Astrocyte (in vitro differentiated cells and primary cell): ENCODE results near the gene THRB. TPM values are rescaled to one million over a fixed set of nuclear protein-coding genes. Genes with fewer than 3 reads are reported as not detected.

Source experiments
- DNase-seq: peaks from one replicate; pipeline ENCODE4 v3.0.0-alpha.2; 2010; ENCODE audit warnings: low read depth
- FAIRE-seq: peaks from 2 replicates; lab custom pipeline; 2011; peaks lifted over from hg19 to GRCh38; lab: Jason Lieb, UNC
- H2AFZ ChIP-seq: 2 replicates; pipeline ENCODE4 v1.6.0; 2012; ENCODE audit warnings: low read depth, low read length, inconsistent platforms
- H3K27ac ChIP-seq: 2 replicates; pipeline ENCODE4 v1.5.1; 2011; ENCODE audit warnings: low read depth, low read length, inconsistent platforms
- H3K27me3 ChIP-seq: 2 replicates; pipeline ENCODE4 v1.6.0; 2011; ENCODE audit warnings: low read length, inconsistent platforms; ENCODE audit not compliant: insufficient read depth
- H3K36me3 ChIP-seq: 2 replicates; pipeline ENCODE4 v1.5.1; 2011; ENCODE audit warnings: low read length, inconsistent platforms; ENCODE audit not compliant: insufficient read depth
- H3K4me1 ChIP-seq: 2 replicates; pipeline ENCODE4 v1.5.1; 2011; ENCODE audit warnings: low read length, inconsistent platforms; ENCODE audit not compliant: insufficient read depth
- H3K4me2 ChIP-seq: 2 replicates; pipeline ENCODE4 v1.6.0; 2012; ENCODE audit warnings: low read length, inconsistent platforms
- H3K4me3 ChIP-seq: 2 replicates; pipeline ENCODE4 v1.5.1; 2011; ENCODE audit warnings: low read depth, mild to moderate bottlenecking, low read length, inconsistent platforms; ENCODE audit not compliant: insufficient read depth
- H3K79me2 ChIP-seq: 2 replicates; pipeline ENCODE4 v1.6.0; 2012; ENCODE audit warnings: mild to moderate bottlenecking, low read length, inconsistent platforms; ENCODE audit not compliant: insufficient read depth
- H3K9ac ChIP-seq: 2 replicates; pipeline ENCODE4 v1.6.0; 2012; ENCODE audit warnings: mild to moderate bottlenecking, low read length, inconsistent platforms
- H3K9me3 ChIP-seq: 2 replicates; pipeline ENCODE4 v1.5.1; 2012; ENCODE audit warnings: low read depth, mild to moderate bottlenecking, low read length, inconsistent platforms; ENCODE audit not compliant: insufficient read depth
- H4K20me1 ChIP-seq: 2 replicates; pipeline ENCODE4 v1.6.0; 2012; ENCODE audit warnings: low read length, inconsistent platforms; ENCODE audit not compliant: insufficient read depth
- H3K27ac Mint-ChIP-seq: one replicate; pipeline ENCODE4 v1.8.0; 2021; ENCODE audit warnings: mild to moderate bottlenecking, mixed read lengths; ENCODE audit not compliant: unreplicated experiment
- H3K27me3 Mint-ChIP-seq: one replicate; pipeline ENCODE4 v1.8.0; 2021; ENCODE audit warnings: low read depth, mixed read lengths; ENCODE audit not compliant: unreplicated experiment
- H3K36me3 Mint-ChIP-seq: one replicate; pipeline ENCODE4 v1.8.0; 2021; ENCODE audit warnings: low read depth, mixed read lengths; ENCODE audit not compliant: unreplicated experiment
- H3K4me1 Mint-ChIP-seq: one replicate; pipeline ENCODE4 v1.8.0; 2021; ENCODE audit warnings: low read depth, mixed read lengths; ENCODE audit not compliant: unreplicated experiment
- H3K4me3 Mint-ChIP-seq: one replicate; pipeline ENCODE4 v1.8.0; 2021; ENCODE audit warnings: mild to moderate bottlenecking, moderate library complexity, mixed read lengths; ENCODE audit not compliant: unreplicated experiment
- H3K9me3 Mint-ChIP-seq: one replicate; pipeline ENCODE4 v1.8.0; 2021; ENCODE audit warnings: mild to moderate bottlenecking, mixed read lengths; ENCODE audit not compliant: unreplicated experiment
- CTCF ChIP-seq: IDR thresholded peaks from 2 replicates; pipeline ENCODE4 v1.5.1; 2011; ENCODE audit warnings: low read depth, mild to moderate bottlenecking, inconsistent platforms, low read length, moderate library complexity; ENCODE audit not compliant: insufficient read depth
- EZH2 ChIP-seq: IDR thresholded peaks from 2 replicates; pipeline ENCODE4 v1.6.1; 2012; ENCODE audit warnings: mild to moderate bottlenecking, low read length, inconsistent platforms; ENCODE audit not compliant: insufficient read depth
- total RNA-seq: library from RNA; stranded (reverse); gene quantifications from 2 replicates; pipeline ENCODE4 v1.2.1, GENCODE V29; 2021

The THRB gene
- total RNA-seq, 1 donor from 2014 or later = 8.5 TPM

GRCh38 chr3:24199775-24200247 lies 294.8 kb downstream of the THRB start:
- H4K20me1 ChIP-seq = no peaks in the 10 kb centered on the region
- H3K9me3 ChIP-seq = no peaks in the 10 kb centered on the region
- H3K36me3 ChIP-seq = no peaks in the 10 kb centered on the region
- DNase-seq (peak; percentile 79), FAIRE-seq (no peak)
- H3K27me3 ChIP-seq = no peaks in the 10 kb centered on the region
- H3K4me3 ChIP-seq = no peak overlapping the region
- Mint-ChIP-seq H3K27me3 (no peaks in the 10 kb centered on the region), H3K36me3 (no peaks in the 10 kb centered on the region), H3K27ac (no peak overlapping the region), H3K4me1 (no peaks in the 10 kb centered on the region), H3K9me3 (peaks cover 16% of the 10 kb centered on the region), H3K4me3 (no peak overlapping the region)
- no peaks in the 10 kb centered on the region for H3K4me1 ChIP-seq
- H3K27ac ChIP-seq = no peak overlapping the region
- no peak overlapping the region for H3K9ac ChIP-seq
- H2AFZ ChIP-seq = no peak overlapping the region
- TF ChIP-seq CTCF (no peak), EZH2 (no peak)
- H3K79me2 ChIP-seq = no peaks in the 10 kb centered on the region
- H3K4me2 ChIP-seq = no peak overlapping the region

GRCh38 chr3:24199300-24199699 lies 295.4 kb downstream of the THRB start:
- Histone ChIP-seq H3K9ac (no peak overlapping the region), H4K20me1 (no peaks in the 10 kb centered on the region), H3K27me3 (no peaks in the 10 kb centered on the region), H2AFZ (no peak overlapping the region), H3K27ac (no peak overlapping the region), H3K4me2 (no peak overlapping the region), H3K4me1 (no peaks in the 10 kb centered on the region), H3K4me3 (no peak overlapping the region), H3K9me3 (no peaks in the 10 kb centered on the region), H3K79me2 (no peaks in the 10 kb centered on the region), H3K36me3 (no peaks in the 10 kb centered on the region)
- H3K4me3 Mint-ChIP-seq = no peak overlapping the region
- H3K27ac Mint-ChIP-seq = no peak overlapping the region
- no peaks in the 10 kb centered on the region for H3K4me1 Mint-ChIP-seq
- TF ChIP-seq EZH2 (no peak), CTCF (no peak)
- FAIRE-seq (no peak), DNase-seq (no peak)
- H3K36me3 Mint-ChIP-seq = no peaks in the 10 kb centered on the region
- peaks cover 11% of the 10 kb centered on the region for H3K9me3 Mint-ChIP-seq
- no peaks in the 10 kb centered on the region for H3K27me3 Mint-ChIP-seq

DNA sequence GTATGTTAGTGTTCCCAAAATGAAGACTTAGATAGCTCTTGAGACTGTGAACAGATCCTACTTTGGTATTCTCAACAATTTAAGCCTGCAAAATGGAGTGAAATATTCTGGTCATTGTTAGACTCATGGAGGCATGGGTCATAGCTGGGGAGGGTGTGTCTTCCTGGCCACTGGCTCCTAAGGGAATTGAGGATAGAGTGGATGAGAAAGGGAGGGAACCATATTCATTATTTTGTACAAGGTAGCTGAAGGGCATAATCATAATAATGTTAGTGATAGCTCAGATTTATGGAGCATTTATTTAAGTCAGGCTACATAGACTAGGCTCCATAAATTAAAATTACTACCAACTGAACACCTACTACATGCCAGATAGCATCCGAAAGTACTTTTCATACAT lies 295.9 kb downstream of the THRB start:
- TF ChIP-seq CTCF (no peak), EZH2 (no peak)
- no peak overlapping the region for H3K27ac ChIP-seq
- no peaks in the 10 kb centered on the region for H3K9me3 ChIP-seq
- Mint-ChIP-seq H3K9me3 (peaks cover 8% of the 10 kb centered on the region), H3K4me3 (no peak overlapping the region), H3K4me1 (no peaks in the 10 kb centered on the region), H3K27me3 (no peaks in the 10 kb centered on the region), H3K27ac (no peak overlapping the region), H3K36me3 (peaks cover under 1% of the 10 kb centered on the region)
- H3K27me3 ChIP-seq = no peaks in the 10 kb centered on the region
- no peak overlapping the region for H3K4me2 ChIP-seq
- no peaks in the 10 kb centered on the region for H3K79me2 ChIP-seq
- DNase-seq (no peak), FAIRE-seq (no peak)
- H3K9ac ChIP-seq = no peak overlapping the region
- H3K36me3 ChIP-seq = no peaks in the 10 kb centered on the region
- H2AFZ ChIP-seq = no peak overlapping the region
- H4K20me1 ChIP-seq = no peaks in the 10 kb centered on the region
- no peak overlapping the region for H3K4me3 ChIP-seq
- H3K4me1 ChIP-seq = no peaks in the 10 kb centered on the region
